AG20443 (cell line): ENCODE data around the gene SDCBP2.

Source experiments
- DNase-seq: peaks from one replicate; pipeline ENCODE4 v3.0.0; 2012; ENCODE audit warnings: low spot score, mixed read lengths

The SDCBP2 gene

GRCh38 chr20:1328680-1329330 is at the start of gene SDCBP2:
Gene SDCBP2, minus strand, starts transcription at chr20:1329139. Its CDS starts 8,723 bp downstream, at chr20:1320416.
- peak; percentile 4 for DNase-seq

DNA sequence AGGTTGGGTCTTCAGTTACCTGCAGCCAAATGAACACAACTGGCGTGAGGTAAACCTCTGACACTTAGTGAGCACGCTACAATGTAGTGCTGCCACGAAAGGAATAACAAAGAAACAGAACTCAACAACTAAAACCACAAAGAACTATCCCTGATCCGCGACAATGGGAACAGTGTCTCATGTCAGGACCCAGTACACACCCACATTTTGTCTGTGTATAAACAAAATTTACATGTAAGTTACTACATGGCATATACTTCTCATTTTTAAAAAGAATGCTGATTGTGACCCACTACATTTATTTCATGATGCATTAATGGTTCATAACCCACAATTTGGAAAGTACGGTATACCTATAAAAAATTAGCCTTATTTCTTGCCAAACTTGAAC is 49.8 kb upstream of the SDCBP2 start:
- DNase-seq = no peak

DNA sequence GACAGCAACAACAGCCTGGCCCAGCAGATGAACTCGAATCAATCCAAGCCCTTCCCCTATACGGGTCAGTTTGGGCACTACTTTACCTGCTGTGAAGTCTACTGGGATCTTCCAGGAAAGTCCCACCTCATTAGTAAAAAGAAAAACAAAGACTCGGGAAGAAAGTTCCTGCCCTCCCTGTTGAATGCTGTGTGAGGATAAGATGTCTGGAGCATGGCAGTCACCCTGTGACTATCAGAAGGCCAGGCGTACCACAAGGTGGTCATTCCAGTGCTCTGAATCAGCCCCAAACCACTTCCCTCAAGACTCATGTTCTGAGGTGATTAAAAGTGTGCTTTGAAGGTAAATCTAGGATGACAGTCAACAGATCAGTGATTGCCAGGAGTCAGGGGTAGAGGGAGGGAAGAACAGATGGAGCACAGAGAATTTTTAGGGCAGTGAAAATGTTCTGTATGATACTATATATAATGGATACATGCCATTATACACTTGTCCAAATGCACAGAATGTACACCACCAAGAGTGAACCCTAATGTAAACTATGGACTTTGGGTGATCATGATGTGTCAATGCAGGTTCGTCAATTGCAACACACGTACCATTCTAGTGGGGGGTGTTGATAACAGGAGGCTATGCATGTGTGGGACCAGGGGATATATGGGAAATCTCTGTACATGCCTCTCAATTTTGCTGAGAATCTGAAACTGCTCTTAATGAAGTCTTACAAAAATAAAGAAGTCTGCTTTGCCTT is 49.2 kb upstream of the SDCBP2 start:
- DNase-seq = no peak

- no peak for DNase-seq
These were observed 48.5 kb upstream of the SDCBP2 start for GRCh38 chr20:1377341-1377871.

DNA sequence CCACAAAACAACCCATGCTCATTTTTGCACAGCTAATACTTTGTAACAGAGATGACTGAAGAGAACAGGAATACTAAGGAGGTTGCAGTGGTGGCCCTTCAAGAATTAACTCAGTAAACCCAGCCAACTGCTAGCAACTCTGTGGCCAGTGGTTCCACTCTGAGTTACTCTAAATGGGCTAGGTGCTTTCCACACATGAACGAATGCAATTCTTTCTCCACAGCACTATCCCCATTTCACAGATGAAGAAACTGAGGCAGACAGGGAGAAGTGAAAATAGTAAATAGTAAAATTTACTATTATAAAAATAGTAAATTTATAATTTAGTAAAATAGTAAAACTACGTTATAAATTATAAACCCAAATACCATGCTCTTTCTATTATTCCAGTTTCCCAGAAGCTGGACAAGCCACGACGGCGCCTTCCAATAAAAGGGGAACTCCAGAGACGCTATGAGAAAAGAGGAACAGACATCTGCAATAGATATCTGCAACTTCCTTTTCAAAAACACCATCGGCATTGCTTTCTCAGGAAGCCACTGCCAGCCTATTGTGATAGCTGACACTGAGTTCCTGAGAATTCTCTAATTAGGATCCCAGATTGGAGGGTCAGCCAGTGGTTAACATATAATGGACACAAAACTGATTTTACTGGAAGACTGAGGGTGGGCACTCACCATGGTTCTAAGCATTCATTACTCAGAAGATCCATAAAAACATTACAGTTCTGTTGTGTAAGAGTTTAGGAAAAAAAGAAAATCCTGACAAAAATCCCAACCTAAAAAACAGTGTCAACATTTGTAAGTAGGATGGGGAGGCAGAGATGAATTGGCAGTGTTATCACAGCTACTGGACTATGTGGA is 47.7 kb upstream of the SDCBP2 start:
- no peak for DNase-seq

DNA sequence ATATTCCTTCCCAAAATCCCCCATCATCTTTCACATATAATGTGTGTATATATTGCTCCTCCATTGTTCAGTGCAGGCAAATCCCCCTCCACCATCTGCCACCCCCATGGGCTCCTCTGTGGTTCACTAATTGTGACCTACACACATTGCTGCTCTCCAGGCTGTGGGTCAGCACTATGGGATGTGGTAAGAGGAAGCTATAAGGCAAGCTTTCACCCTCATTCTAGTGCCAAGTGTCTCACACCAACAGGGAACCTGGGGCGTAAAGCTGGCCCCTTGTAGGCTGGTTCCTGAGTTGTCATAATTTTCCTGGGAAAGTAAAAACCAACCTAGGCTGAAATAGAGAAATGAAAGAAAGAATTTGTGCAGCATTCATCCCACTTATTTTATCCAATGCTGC is 47.1 kb upstream of the SDCBP2 start:
- DNase-seq = no peak

DNA sequence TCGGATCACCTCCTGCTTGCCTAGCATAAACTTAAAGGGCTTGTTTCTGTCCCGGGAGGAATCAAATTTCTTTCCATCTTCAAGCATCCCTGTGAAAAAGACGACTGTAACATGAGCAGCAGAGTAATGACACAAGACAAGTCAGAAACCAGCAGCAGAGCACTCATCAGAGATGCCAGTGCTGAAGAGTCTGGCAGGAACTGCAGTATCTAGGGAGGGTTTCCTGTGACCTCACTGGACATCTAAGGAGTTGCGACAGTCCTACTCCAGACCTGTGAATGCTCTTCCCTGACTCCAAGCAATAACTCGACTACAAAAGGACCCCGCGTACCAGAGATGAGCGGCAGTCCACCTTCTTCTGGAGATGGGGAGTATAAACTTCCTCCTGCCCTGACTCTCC is 46.6 kb upstream of the SDCBP2 start:
- DNase-seq = peak; percentile 63

DNA sequence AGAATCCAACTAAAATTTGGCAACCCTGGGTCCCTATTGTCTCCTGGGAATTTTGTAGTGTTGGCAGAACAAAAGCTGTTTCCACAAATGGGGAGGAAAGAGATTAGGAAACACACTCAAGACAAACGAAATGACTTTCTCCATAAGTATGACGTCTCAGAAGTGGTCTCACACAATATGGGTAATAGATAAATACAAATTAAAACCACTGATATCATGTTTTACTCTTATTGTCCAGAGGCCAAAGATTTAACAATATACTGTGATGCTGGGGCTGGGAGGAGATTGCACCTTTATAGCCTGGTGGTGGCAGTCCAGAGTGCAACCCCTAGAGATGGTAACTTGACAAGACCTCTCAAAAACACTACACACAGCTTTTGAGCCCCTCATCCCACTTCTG is 45.3 kb upstream of the SDCBP2 start:
- DNase-seq = no peak

- DNase-seq = no peak
These were observed 44.7 kb upstream of the SDCBP2 start for GRCh38 chr20:1373614-1374013.

- DNase-seq = no peak
These were observed 44.1 kb upstream of the SDCBP2 start for GRCh38 chr20:1373036-1373435.

DNA sequence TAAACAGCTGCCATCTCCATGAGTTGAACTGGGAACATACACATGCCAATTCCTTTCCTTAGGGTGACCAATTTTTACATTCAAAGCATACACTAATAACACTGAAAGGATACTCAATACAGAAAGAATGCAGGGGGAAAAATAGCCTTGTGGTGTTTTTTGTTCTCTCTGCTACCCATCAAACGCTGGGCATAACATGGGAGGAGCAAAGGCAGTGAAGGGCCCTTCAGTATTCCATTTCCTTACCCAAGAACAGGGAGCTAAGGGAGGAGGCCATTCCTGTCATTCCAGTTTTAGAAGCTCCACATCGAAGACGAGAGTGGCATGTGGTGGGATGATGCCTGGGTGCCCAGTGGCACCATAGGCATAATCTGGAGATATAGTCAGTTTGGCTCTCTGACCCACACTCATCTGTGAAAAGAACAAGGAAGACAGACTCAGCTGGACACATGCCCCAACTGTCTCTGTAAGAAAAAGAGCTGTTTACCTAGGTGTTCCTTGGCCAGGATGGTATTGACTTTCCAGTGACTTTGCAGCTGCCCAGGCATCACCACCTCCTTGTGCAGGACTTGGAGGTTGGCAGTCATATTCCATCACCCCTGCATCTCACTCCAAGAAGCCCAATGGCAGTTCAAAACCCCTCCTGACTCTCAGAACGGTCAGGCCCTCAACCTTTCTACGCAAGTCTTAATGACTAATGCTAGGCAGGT is 43.0 kb upstream of the SDCBP2 start:
- no peak for DNase-seq

GRCh38 chr20:1371202-1371782 is 42.4 kb upstream of the SDCBP2 start:
- no peak for DNase-seq

DNA sequence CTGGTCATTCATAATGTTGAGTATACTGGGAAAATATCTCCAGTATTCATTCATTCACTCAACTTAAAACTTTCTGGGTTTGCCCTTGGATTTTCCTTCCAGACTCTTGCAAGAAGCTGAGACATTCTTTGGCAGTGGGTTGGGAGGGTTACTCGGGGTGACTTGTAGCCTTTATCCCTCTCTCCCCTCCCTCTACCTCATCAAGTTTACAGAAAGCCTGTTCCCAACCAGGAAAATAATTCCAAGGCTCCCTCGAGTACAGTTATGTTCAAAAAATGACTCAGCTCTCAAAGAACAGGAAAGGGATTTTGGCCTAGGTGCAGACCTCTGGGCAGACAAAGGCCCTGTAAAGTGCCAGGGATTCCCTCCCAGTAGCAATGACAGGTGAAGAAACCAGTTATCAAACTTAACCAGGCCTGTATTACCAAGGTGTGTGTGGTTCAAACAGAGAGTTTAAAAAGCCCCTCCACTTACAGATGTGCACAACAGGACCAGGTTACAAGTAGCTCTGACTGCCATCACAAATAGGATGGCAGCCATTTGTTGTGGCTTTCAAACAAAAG is 41.7 kb upstream of the SDCBP2 start:
- DNase-seq = peak; percentile 47

DNA sequence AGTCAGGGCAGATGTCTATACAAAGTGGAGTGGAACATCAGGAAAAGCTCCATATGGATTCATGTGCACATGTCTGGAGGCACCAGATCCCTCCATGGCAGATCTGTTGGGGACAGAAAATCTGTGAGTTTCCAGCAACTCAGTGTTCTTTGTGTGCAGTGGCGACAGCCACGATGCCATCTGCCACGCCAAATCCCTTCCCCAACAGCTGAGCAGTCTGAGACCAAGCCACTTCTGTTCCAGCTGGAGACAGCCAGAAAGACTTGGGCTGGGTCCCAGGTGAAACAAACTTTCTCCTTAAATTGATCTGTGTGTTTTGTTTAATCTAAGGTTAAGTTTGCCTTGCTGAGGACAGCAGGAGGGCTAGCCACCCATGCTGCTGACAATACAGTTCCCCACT is 41.0 kb upstream of the SDCBP2 start:
- no peak for DNase-seq

DNA sequence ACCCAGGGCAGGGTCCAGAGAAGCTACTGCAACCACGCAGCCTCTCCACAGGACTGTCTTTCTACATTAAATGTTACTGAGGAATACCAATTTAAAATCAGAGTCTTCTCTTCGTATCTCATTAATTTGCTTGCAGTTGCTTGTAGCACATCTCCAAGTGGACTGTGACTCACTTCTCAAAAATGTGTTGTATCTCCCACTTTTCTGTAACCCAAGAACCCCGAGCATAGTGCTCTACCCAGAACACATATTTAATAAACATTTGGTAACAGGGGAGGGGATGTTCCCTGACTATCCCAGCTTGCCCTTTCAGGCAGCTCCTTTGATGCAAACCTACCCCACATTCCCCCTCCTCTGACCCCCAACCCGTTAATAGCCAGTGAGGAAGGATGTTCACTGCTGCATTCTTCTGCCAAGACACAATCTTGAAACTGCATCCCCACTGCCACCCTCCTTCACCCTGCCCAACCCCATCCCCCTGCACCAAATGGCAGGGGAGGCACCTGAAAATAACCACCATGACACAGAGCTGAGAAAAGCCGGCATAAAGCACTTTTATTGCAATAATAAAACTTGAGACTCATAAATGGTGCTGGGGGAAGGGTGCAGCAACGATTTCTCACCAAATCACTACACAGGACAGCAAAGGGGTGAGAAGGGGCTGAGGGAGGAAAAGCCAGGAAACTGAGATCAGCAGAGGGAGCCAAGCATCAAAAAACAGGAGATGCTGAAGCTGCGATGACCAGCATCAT is 39.7 kb upstream of the SDCBP2 start:
- DNase-seq = peak; percentile 43

- no peak for DNase-seq
These were observed 38.5 kb upstream of the SDCBP2 start for GRCh38 chr20:1367479-1367878.

GRCh38 chr20:1364106-1364505 is 35.2 kb upstream of the SDCBP2 start:
- DNase-seq = no peak

- no peak for DNase-seq
These were observed 34.6 kb upstream of the SDCBP2 start for GRCh38 chr20:1363522-1363921.

GRCh38 chr20:1362484-1362883 is 33.5 kb upstream of the SDCBP2 start:
- no peak for DNase-seq

GRCh38 chr20:1360094-1360846 is 31.3 kb upstream of the SDCBP2 start:
- no peak for DNase-seq
